ELF-1 (cell line): Measurements from ENCODE around the gene NRG2.

Source experiments
- DNase-seq: peaks from one replicate; pipeline ENCODE4 v3.0.0-alpha.2; 2016; ENCODE audit warnings: low read depth, low spot score

NRG2 gene

DNA sequence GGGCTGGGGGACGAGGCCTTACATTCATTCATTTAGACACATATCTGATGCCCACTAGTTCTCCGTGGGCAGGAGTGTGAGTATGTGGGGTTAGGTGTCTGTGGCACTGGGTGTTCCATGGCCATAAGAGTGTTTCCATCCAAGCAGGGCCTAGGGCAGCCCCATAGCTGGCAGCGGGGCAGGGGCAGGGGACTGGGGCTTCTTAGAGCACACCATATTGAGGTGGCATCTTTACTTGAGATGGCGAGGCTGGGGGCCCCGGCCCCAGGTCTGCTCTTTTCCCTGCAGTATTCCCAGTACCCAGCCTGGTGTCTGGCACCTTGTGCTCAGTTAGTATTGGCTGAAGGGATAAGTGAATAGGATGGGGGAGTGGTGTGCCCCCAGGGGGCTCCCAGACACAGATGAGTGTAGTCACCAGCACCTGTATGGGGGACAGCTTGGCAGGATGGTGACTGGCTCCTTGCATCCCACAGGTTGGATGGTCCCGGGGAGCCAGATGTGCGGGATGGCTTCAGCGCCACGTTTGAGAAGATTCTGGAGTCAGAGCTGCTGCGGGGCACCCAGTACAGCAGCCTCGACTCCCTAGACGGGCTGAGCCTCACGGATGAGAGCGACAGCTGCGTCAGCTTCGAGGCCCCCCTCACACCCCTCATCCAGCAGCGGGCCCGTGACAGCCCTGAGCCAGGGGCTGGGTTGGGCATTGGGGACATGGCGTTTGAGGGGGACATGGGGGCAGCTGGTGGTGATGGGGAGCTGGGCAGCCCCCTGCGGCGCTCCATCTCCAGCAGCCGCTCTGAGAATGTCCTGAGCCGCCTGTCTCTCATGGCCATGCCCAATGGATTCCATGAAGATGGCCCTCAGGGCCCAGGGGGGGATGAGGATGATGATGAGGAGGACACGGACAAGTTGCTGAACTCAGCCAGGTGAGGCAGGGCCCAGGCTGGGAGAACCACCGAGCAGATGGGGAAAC, 230.0 kb downstream of the NRG2 start:
- no peak for DNase-seq

DNA sequence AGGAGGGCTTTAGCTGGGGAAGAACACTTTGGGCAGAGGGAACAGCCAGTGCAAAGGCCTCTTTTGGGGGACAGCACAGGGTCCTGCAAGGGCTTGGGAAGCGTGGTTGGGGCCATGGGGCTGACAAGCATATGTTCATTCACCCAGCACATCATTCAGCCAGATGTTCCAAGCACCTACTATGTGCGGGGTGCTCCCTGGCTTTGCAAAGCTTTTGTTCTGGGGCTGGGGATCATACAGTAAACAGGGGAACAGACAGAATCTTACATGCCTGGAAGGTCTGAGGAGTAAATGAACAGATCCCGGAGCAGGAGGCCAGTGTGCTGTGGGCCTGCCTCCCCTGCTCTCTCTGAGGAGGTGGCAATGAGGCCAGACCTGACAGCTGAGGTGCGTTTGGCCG, 230.8 kb downstream of the NRG2 start:
- no peak for DNase-seq

DNA sequence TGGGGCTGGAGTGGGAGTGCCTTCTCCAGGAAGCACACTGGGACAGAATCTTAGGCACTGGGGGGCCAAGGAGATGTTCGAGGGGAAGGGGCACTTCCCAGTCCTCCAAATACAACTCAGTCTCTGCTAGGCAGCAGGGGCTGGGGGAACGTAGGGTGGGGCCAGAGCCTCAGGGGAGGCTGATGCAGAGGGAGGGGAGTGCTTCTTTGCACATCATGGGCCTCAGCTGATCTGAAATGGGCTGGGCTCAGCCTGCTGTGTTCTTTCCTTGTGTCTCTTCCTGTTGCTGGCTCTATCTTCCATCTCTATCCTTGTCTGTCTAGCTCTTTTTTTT, 231.9 kb downstream of the NRG2 start:
- no peak for DNase-seq

DNA sequence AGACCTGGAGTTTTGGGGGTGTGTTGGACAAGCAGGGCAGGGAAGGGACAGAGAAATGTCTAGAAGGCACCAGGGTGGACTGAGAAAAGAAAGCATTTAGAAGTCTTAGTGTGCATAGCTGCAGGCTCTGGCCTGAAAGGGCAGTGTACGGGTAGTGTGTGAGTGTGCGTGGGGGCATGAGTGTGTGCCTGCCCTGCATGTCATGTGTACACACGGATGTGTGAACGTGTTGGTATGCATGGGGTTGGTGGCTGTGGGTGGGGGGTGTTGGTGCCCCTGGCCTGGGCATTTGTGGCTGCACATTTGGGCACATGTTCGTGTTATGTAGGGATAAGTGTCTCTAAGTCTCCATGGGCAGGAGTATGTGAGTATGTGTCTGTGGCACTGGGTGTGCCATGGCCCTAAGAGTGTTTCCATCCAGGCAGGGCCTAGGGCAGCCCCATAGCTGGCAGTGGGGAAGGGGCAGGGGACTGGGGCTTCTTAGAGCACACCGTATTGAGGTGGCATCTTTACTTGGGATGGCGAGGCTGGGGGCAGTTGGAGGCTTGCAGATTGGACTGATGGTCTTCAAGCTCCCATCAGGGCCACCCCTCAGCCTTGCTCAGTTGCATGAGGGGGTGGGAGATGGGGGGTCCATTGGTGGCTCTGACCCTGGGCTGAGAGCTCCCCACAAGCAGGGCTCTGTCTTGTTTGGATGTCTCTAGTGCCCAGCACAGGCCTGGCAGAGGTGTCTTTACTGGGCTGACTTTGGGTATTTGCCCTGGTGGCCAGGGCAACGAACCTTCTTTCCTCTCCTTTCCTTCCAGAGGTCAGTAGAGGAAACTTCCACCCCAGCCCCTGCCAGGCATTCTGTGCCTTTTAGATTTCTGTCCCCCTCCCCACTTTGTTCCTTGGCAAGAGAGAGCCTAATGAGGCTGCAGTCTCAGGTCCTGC, 232.5 kb downstream of the NRG2 start:
- DNase-seq: no peak

DNA sequence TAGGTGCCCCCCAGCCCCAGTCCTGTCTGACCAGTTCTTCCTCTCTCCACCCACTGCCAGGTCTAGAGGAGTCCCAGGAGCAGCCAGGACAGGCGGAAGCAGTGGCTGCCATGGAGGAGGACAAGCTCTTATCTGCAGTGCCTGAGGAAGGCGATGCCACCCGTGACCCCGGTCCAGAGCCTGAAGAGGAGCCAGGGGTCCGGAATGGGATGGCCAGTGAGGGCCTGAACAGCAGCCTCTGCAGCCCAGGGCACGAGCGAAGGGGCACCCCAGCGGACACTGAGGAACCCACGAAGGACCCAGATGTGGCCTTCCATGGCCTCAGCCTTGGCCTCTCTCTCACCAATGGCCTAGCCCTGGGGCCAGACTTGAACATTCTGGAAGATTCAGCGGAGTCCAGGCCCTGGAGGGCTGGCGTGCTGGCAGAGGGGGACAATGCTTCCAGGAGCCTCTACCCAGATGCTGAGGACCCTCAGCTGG, 233.7 kb downstream of the NRG2 start:
- no peak for DNase-seq

DNA sequence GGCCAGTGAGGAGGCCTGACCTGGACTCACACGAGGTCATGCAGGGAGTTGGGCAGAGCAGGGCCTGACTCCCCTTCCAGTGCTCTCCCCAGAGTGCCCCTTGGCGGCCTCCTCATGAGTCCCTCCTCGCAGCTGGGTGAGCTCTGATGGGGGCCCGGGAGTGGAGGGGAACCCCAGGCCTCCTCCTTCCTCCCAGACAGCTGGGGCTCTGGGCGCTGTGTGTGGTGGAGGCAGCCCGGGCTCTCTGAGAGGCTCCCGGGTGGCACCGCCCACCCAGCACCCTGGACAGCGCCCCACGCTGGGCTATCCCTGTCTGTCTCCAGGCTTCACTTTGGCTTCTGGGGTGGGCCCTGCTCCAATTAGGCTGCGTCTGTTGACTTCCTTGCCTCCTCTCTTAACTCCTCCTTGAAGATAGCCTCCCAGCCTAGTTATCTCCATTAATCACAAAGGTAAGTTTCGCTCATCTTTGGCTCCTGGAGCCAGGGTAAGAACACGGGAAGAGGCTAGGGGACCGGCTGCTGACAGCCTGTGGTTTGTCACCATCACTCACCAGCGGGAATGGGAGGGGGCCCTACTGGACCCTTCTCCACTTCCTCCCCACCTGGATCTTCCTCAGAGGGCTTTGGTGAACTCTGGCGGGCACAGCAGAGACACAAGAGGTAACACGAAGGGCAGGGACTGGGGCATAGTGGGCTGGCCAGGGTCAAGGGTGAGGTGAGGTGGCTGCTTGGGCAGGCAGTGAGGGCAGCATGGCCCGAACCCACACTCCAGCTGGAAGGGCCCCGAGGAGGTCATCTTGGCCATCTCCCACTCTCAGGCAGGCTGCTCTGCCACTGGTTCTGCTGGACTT, 234.4 kb downstream of the NRG2 start:
- DNase-seq: peak; percentile 75

DNA sequence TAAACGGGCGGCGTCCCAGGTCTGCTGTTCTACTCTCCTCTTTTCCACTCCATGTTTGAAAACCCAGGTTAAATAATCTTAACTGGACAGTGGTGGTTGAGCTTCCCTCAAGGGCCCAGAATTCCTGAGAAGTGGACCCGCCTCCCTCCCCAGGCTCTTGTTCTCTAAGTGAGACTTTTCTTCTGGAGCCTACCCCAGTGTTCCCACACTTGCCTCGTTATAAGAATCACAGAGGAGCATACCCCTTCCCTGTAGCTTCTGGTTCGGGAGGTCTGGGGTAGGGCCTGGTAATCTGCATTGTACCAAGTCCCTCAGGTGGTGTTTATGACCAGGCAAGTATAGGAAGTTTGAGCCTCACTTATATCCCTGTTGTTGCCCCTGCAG, 235.5 kb downstream of the NRG2 start:
- no peak for DNase-seq

DNA sequence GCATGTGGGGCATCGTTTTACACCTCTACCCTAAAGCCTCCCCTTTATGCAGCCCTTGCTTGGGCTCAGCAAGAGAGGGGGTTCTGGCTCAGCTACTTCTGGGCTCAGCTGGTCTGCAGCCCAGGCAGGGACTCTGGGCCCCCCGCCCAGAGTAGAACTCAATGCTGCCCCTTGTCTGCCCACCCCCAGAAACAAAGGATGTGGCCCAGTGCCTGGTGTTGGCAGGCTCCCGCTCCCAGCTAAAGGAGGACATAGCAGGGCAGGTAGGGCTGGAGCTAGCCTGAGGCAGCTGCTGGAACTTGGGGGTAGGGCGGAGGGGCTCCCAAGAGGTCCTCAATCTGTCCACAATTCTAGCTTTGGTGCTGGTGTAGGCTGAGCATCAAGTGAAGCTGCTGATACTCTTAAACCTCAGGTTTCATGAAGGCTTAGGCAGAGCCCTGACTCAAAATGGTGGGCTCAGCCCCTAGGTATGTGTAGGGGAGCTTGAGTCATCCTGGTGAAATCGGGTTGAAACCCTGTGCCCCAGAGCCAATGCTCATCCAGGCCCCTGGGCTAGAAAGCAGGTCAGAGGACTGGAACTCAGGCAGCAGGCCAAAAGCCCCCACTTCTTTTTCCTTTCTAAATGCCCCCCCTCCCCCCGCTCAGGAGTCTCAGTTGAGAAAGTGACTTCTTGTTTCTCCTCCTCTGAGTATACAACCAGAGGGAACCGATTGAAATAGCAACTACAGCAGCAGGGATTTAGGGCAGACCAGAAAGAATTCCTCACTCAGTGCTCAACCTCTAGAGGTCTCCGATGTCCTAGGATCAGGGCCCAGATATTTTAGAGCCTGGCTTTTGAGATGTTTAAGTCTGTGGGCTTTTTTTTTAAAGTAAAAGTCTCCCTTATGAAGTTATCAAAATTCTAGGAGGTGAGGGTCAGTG, 236.1 kb downstream of the NRG2 start:
- no peak for DNase-seq

DNA sequence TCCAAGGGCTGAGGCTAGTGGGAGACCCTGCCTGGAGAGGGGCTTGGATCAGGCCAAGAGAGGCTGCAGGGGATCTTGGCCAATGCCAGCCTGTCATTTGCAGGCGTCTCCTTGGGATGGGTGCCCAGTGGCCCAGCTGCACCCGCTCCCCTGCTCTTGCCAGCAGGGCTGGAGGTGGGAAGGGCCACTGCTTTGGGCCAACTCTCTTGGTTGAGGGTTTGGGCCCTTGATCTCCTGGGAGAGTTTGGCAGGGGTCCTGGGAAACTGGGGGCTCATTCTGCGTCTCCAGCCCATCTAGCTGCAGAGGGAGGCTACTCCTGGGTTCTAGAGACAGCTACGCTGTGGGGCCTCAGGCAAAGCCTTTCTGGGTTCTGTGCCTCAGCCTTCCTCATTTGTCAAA, 237.0 kb downstream of the NRG2 start:
- DNase-seq: no peak

DNA sequence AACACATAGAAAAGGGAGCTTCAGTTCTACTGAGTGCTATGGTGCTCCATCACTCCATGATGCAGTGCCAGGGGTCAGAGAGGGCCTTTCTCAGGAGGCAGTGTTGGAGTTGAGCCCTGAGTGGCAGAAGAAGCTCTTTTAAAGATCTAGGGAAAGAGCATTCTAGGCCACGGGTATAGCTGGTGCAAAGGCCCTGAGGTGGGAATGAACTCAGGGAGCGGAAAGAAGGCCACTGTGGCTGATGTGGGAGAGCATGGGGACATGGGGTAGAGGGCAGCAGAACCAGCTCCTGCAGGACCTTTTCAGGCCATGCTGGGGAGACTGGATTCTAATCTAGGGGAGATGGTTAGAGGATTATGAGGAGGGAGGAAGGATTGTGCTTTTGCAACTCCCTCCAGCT, 237.6 kb downstream of the NRG2 start:
- DNase-seq: no peak

DNA sequence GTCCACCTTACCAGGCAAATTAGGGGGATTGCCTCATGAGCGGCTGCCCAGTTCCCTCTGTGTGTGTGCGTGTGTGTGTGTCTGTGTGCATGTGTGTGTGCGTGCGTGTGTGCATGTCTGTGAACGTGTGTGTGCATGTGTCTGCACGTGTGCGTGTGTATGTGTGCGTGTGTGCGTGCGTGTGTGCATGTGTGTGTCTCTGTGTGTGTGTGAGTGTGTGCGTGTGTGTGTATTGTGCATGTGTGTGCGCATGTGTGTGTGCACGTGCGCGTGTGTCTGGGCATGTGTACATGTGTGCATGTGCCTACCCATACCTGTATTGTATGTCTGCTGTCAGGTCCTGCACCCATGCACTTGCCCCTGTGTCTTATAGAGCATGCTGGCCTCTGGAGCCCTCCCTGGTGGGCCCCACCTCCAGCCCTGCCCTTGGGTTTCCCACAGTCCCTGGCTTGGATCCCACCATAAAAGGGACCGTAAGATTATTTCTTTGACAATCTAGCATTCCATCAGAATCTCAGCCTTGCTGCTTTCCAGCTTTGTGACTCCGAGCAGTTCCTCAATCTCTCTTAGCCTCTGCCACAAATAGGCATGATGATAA, 238.2 kb downstream of the NRG2 start:
- no peak for DNase-seq

DNA sequence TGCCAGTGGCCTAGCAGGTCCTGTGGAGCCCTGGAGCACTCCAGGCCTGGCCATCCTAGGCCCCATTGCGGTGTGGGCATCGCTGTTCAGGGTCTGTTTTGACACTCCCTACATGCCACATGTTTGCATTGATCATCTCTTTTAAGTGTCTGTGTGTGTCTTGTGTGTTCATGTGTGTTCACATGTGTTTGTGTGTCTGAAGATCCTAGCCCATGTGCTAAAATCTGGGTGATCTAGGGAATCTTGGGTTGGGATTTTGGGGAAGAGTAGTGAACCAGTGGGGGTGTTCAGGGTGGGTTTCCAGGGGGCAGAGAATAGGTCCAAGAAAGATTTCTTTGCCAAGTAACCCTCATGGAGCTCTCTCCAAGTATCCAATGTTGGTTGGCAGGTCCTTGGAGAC, 239.1 kb downstream of the NRG2 start:
- DNase-seq: no peak

DNA sequence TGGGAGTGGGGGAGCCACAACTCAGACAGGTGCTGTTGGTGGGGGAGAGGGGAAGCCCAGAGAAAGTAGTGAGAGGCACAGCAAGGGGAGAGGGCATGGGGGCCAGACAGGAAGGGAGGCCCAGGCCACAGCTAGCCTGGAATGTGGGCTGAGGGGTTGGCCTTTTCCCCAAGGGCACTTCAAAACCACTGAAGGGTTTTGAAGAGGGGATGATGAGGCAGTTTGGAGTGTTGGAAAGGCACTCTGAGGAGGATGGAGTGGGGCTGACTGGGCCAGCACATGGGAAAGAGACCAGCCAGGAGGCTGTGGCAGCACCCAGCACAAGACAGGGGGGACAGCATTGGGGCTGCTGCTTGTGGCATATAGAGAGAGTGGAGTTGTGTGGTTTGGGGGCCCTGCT, 243.7 kb downstream of the NRG2 start:
- no peak for DNase-seq

DNA sequence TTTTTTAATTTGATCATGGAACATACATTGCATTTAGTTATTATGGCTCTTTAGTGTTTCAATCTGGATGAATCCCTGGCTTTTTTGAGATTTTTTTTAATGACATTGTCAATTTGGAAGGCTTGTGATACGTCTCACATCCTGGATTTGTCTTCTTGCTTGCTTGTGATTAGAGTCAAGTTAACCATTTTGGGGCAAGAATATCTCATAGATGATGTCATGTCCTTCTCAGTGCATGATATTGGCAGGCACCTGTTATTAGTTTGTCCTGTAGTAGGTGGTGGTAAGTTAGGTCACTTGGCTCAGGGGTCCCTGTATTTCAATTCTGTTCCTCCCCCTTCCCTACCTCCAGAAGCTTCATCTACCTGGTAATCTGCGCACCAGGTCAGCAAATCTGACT, 244.2 kb downstream of the NRG2 start:
- no peak for DNase-seq

DNA sequence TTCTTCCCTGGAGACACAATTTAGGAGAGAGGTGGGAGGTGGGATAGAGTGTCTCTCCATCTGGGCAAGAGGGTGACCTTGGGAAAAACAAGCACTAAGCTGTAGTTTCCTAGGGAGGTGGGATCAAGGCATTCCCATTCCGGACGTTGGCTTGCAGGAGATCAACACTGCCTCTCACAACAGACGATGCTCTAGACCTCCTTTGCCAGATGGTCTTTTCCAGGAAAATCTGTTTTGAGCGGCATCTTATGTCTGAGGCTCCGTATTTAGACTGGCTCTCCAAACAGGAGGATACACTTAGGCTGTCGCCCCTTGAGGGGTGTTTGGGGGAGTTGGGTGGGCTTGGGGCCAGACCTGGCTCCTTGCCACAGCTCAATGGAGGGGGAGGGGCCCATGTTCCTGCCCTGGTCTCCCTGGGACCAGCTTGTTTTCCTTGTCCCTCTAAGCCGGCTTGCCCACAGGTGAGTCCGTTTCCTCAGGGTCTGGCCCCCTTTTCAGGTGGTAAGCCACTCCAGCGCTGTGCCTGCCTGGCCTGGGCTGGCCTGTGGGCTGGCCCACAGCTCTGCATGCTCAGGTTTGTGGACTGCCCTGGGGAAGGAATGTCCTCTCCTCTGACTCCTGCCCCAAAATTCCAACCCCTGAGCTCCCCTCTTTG, 245.1 kb downstream of the NRG2 start:
- DNase-seq: no peak

DNA sequence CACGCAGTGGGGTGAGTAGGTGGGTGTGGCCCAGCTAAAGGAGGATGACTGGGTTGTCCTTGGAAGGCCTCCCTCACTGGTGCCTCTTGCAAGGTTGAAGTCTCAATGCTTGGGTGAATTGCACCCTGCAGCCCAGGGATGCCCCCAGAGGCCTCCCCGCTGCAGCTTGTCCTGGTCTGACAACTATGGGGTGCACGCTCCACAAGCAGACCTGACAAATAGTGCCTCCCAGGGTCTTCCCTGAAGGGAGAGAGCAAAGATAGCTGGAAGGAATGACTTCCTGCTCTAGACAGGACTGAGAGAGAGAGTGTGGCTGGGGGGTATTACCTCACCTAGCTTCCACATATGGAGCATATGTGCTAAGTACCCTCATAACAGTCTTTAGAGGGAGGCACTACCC, 245.8 kb downstream of the NRG2 start:
- no peak for DNase-seq
